MCF 10A (cell line): ENCODE results near the gene CYB561D1. TPM values are rescaled to one million over a fixed set of nuclear protein-coding genes. Genes with fewer than 3 reads are reported as not detected.

ENCODE experiments used
- BruUV-seq: library from RNA; stranded (reverse); fragments of 400-500 nt; replicated peaks from 2 replicates; lab custom pipeline; 2021; lab: Mats Ljungman, UMichigan
- CTCF ChIA-PET: fragments of 300-600 bp; sonication (Branson Sonifier 250); formaldehyde crosslinking; extraction: SDS; loops from one replicate; lab custom pipeline; 2021; ENCODE audit warnings: antibody characterized with exemption, inconsistent platforms; lab: Yijun Ruan, JAX
- POLR2A ChIA-PET: fragments of 300-600, 350-650 bp; sonication (Branson Sonifier 250); formaldehyde crosslinking; extraction: SDS; loops from one replicate; lab custom pipeline; 2020; ENCODE audit warnings: antibody characterized with exemption, inconsistent platforms; lab: Yijun Ruan, JAX
- DNase-seq: peaks from one replicate; pipeline ENCODE4 v3.0.0-alpha.2; 2018; ENCODE audit not compliant: unreplicated experiment
- H3K27ac Mint-ChIP-seq: one replicate; pipeline ENCODE4 v1.8.0; 2022; ENCODE audit warnings: mild to moderate bottlenecking, low read depth, mixed read lengths; ENCODE audit not compliant: unreplicated experiment
- H3K27me3 Mint-ChIP-seq: one replicate; pipeline ENCODE4 v1.8.0; 2022; ENCODE audit warnings: mixed read lengths; ENCODE audit not compliant: insufficient read depth, unreplicated experiment
- H3K36me3 Mint-ChIP-seq: one replicate; pipeline ENCODE4 v1.8.0; 2022; ENCODE audit warnings: mild to moderate bottlenecking, moderate library complexity, mixed read lengths; ENCODE audit not compliant: insufficient read depth, unreplicated experiment
- H3K4me1 Mint-ChIP-seq: one replicate; pipeline ENCODE4 v1.8.0; 2022; ENCODE audit warnings: mixed read lengths; ENCODE audit not compliant: insufficient read depth, unreplicated experiment
- H3K4me3 Mint-ChIP-seq: one replicate; pipeline ENCODE4 v1.8.0; 2022; ENCODE audit warnings: mild to moderate bottlenecking, moderate library complexity, mixed read lengths; ENCODE audit not compliant: unreplicated experiment
- H3K9me3 Mint-ChIP-seq: one replicate; pipeline ENCODE4 v1.8.0; 2022; ENCODE audit warnings: mixed read lengths; ENCODE audit not compliant: unreplicated experiment
- intact Hi-C: fragments of 100-400 bp; cut with micrococcal nuclease; formaldehyde crosslinking; loops from 2 replicates; pipeline ENCODE4 v1.14.1; 2022
- total RNA-seq: library from RNA; stranded (reverse); gene quantifications from 2 replicates; pipeline ENCODE4 v1.2.3, GENCODE V29; 2022
- TF ChIP-seq, protein P1 (sequence below): fragments of 200-600 bp; IDR thresholded peaks from one replicate; pipeline ENCODE4 v1.8.0; 2022; ENCODE audit warnings: antibody characterized with exemption, mild to moderate bottlenecking; ENCODE audit not compliant: unreplicated experiment

The CYB561D1 gene
- total RNA-seq, 1 experiment from 2014 or later = 6.9 TPM

DNA sequence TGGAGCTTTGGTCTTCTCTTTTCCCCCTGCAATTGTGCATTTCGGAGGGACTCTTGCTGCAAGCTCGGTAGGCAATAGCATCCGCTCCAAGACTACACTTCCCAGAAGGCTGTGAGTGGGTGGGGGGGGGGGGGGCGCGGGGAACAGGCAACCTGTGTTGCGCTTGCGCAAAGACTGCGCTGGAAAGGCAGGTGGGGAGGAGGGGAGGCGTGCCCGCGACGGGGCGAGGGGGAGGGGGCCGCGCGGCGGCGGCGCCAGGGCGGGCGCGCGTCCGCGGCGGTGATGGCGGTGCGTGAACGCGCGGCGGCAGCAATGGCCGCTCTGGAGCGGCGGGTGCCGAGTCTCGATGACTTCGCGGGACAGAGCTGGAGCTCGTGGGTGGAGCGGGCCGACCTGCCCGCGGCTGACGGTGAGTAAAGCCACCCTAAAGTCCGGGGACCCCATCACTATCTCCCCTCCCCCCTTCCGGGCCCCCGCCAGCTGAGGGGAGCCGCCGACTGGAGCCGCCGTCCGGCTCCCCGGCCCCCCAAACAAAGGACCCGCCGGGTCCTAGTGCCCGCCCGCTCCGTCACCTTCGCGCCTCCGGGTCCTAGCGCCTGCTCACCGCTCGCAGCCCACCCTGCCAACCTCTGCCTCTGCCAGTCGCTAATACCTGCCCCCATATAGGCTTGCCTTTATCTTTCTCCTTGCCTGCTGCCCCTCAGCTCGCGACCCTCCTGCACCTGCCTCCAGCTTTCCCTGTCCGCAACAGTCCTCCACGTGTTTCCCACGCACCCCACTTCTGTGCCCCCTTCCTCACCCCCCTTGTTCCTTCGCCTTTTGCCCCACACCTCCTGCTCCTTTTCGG, 10.0 kb upstream of the CYB561D1 start, which contains the start of gene ATXN7L2:
TSS of gene ATXN7L2 (plus strand) at position 234 of the 847 bp plus-strand sequence. CDS start at position 283, 49 bp downstream.
- H3K9me3 Mint-ChIP-seq = no peaks in the 10 kb centered on the region
- POLR2A ChIA-PET = interaction anchor here (0.7 to 2.6 kb wide), 10 partner anchors 9 to 501 kb away, joined by 3 to 14 read pairs (median 3); partner anchors contain the start of genes AHCYL1, CYB561D1, GNAI3 and PSMA5
- peaks cover 24% of the 10 kb centered on the region for H3K27me3 Mint-ChIP-seq
- intact Hi-C loops = no loop called here
- peaks cover 7% of the 10 kb centered on the region for H3K4me1 Mint-ChIP-seq
- BruUV-seq = no TSS peak
- peak within 1 kb of the TSS; percentile 77 for H3K27ac Mint-ChIP-seq
- H3K36me3 Mint-ChIP-seq = peaks cover 7% of the 10 kb centered on the region
- DNase-seq = peak; percentile 89
- H3K4me3 Mint-ChIP-seq = peak within 1 kb of the TSS; percentile 83
- TF ChIP-seq, protein P1, sequence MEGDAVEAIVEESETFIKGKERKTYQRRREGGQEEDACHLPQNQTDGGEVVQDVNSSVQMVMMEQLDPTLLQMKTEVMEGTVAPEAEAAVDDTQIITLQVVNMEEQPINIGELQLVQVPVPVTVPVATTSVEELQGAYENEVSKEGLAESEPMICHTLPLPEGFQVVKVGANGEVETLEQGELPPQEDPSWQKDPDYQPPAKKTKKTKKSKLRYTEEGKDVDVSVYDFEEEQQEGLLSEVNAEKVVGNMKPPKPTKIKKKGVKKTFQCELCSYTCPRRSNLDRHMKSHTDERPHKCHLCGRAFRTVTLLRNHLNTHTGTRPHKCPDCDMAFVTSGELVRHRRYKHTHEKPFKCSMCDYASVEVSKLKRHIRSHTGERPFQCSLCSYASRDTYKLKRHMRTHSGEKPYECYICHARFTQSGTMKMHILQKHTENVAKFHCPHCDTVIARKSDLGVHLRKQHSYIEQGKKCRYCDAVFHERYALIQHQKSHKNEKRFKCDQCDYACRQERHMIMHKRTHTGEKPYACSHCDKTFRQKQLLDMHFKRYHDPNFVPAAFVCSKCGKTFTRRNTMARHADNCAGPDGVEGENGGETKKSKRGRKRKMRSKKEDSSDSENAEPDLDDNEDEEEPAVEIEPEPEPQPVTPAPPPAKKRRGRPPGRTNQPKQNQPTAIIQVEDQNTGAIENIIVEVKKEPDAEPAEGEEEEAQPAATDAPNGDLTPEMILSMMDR = no peak
- CTCF ChIA-PET = interaction anchor here (0.5 to 40.0 kb wide), 7 partner anchors 11 to 172 kb away, joined by 3 to 1071 read pairs (median 4); partner anchors contain the start of genes CYB561D1 and GPR61

DNA sequence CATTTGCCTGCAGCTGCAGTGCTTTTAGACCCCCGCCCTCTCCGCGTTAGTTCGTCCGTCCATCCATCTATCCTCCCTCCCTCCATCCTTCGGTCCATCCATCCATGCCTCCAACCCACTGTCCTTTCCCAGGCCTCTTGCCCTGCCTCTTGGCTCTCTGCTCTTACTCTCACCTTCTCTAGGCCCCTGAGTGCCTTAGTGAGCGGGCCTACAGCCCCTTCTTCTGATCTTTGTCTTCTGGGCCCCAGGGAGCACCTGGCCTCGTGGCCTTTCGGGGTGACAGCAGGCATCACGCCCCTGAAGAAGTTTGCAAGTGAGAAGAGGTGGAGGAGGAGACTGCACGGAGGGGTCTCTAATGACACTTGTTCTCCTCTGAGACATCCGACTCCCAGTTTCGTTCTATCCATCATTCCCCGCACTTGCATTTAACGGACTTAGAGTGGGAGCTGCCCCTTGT, 9.3 kb upstream of the CYB561D1 start:
- no peak for DNase-seq
- H3K4me1 Mint-ChIP-seq = peaks cover 6% of the 10 kb centered on the region
- H3K4me3 Mint-ChIP-seq = peak overlapping the region; percentile 83
- H3K9me3 Mint-ChIP-seq = no peaks in the 10 kb centered on the region
- CTCF ChIA-PET = interaction anchor here (0.5 to 40.0 kb wide), 7 partner anchors 10 to 171 kb away, joined by 3 to 1071 read pairs (median 4); partner anchors contain the start of genes CYB561D1 and GPR61
- H3K36me3 Mint-ChIP-seq = peaks cover 12% of the 10 kb centered on the region
- POLR2A ChIA-PET = interaction anchor here (0.6 to 2.6 kb wide), 11 partner anchors 9 to 500 kb away, joined by 3 to 14 read pairs (median 3); partner anchors contain the start of genes AHCYL1, CYB561D1, GNAI3 and PSMA5
- TF ChIP-seq, protein P1 = no peak
- peaks cover 19% of the 10 kb centered on the region for H3K27me3 Mint-ChIP-seq
- H3K27ac Mint-ChIP-seq = peak overlapping the region; percentile 77
- intact Hi-C loops = no loop called here
- TSS peak; percentile 74 for BruUV-seq

DNA sequence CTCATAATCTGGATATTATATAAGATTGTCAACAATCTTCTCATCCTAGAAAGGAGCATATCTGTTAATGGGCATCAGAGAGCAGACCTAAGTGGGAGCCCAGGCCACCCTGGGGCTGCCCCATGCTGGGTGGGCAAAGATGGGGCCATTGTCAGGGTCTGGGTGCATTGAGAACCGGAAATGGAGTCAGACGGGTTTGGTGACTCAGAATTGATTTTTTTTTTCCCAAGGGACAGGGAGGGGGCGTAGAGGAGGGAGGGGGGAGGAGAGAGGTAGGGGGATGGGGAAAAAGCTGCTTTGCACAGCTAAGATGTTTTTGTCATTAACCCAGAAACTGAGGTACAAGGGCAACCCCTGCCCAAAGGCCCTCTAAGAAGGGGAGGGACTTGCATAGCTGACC, 8.9 kb upstream of the CYB561D1 start:
- peak overlapping the region; percentile 77 for H3K27ac Mint-ChIP-seq
- POLR2A ChIA-PET = interaction anchor here (0.6 to 2.6 kb wide), 4 partner anchors 9 to 61 kb away, joined by 3 to 14 read pairs (median 6); partner anchors contain the start of genes CYB561D1 and PSMA5
- no peaks in the 10 kb centered on the region for H3K9me3 Mint-ChIP-seq
- DNase-seq = no peak
- intact Hi-C loops = no loop called here
- BruUV-seq = no TSS peak
- peaks cover 16% of the 10 kb centered on the region for H3K36me3 Mint-ChIP-seq
- H3K27me3 Mint-ChIP-seq = peaks cover 15% of the 10 kb centered on the region
- H3K4me1 Mint-ChIP-seq = peaks cover 6% of the 10 kb centered on the region
- peak overlapping the region; percentile 83 for H3K4me3 Mint-ChIP-seq
- CTCF ChIA-PET = interaction anchor here (0.5 to 40.0 kb wide), 6 partner anchors 9 to 171 kb away, joined by 3 to 1071 read pairs (median 4); partner anchors contain the start of genes CYB561D1 and GPR61
- TF ChIP-seq, protein P1 = no peak

DNA sequence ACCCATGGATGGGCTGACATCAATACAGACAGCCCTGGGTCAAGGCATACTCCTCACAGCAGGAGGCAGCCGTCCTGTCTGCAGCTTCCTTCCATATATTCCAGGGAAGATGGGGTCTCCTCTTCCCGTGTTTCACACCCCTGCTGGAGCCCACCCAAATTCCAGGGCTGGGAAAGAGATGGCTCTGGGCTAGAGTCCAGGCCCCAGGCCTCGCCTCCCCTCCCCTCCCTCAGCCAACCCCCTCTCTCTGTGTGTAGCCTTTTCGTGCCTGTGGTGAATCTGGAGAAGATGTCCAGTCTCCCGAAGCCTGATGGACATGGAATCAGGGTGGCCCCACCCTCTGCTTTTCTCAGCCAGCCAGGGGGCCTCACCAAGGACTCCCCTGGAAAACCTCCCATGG, 6.6 kb upstream of the CYB561D1 start:
- BruUV-seq = no TSS peak
- no peak for DNase-seq
- H3K36me3 Mint-ChIP-seq = peaks cover 16% of the 10 kb centered on the region
- TF ChIP-seq, protein P1 = no peak
- CTCF ChIA-PET = interaction anchor here (0.6 to 40.0 kb wide), 5 partner anchors 32 to 153 kb away, joined by 3 to 1071 read pairs (median 4); partner anchors contain the start of gene GPR61
- POLR2A ChIA-PET = no interaction called here
- H3K9me3 Mint-ChIP-seq = no peaks in the 10 kb centered on the region
- H3K4me1 Mint-ChIP-seq = peaks cover 6% of the 10 kb centered on the region
- H3K27me3 Mint-ChIP-seq = no peaks in the 10 kb centered on the region
- H3K27ac Mint-ChIP-seq = no peak overlapping the region
- H3K4me3 Mint-ChIP-seq = no peak overlapping the region
- intact Hi-C loops = no loop called here
